GM23248 (cell line): Measurements from ENCODE around the gene SLC25A21.
A peak's percentile ranks its signal among the peaks of the same experiment; 100 is the strongest.

Experiments
- EZH2 ChIP-seq: fragments of 200-600 bp; sonication (generic); IDR thresholded peaks from 2 replicates; pipeline ENCODE4 v1.6.1; 2018; ENCODE audit warnings: antibody characterized with exemption, mild to moderate bottlenecking; ENCODE audit not compliant: insufficient read depth, poor library complexity, severe bottlenecking
- EZH2phosphoT487 ChIP-seq: fragments of 200-600 bp; sonication (generic); IDR thresholded peaks from 2 replicates; pipeline ENCODE4 v1.6.1; 2018; ENCODE audit warnings: antibody characterized with exemption, moderate library complexity, mild to moderate bottlenecking, low read depth; ENCODE audit not compliant: insufficient read depth

DNA sequence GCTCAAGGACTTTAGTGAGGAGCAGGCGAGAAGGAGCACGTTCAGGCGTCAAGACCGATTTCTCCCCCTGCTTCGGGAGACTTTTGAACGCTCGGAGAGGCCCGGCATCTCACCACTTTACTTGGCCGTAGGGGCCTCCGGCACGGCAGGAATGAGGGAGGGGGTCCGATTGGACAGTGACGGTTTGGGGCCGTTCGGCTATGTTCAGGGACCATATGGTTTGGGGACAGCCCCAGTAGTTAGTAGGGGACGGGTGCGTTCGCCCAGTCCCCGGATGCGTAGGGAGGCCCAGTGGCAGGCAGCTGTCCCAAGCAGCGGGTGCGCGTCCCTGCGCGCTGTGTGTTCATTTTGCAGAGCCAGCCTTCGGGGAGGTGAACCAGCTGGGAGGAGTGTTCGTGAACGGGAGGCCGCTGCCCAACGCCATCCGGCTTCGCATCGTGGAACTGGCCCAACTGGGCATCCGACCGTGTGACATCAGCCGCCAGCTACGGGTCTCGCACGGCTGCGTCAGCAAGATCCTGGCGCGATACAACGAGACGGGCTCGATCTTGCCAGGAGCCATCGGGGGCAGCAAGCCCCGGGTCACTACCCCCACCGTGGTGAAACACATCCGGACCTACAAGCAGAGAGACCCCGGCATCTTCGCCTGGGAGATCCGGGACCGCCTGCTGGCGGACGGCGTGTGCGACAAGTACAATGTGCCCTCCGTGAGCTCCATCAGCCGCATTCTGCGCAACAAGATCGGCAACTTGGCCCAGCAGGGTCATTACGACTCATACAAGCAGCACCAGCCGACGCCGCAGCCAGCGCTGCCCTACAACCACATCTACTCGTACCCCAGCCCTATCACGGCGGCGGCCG lies 509.6 kb downstream of the SLC25A21 start:
- TF ChIP-seq EZH2phosphoT487 (no peak), EZH2 (peak; percentile 41)
